Right ventricle myocardium superior (tissue), 1 donor: ENCODE data around the gene KCNF1. TPM values are rescaled to one million over a fixed set of nuclear protein-coding genes. Genes with fewer than 3 reads are reported as not detected.

Source experiments
- ATAC-seq: fragments of 200-7000 bp; cut with Tn5 transposase; one replicate; pipeline ENCODE4 v1.9.1; 2020; ENCODE audit warnings: mild to moderate bottlenecking; ENCODE audit not compliant: poor library complexity
- DNase-seq: peaks from one replicate; pipeline ENCODE4 v3.0.0-alpha.2; 2020
- intact Hi-C: fragments of 100-400 bp; cut with DNase I; formaldehyde crosslinking; loops from one replicate; pipeline ENCODE4 v1.11.2; 2022
- total RNA-seq: library from RNA; stranded (reverse); fragmentation: NEBNext Ultra II Directional; extraction: Animal tissue kit (Norgen Biotek cat#: 25700); gene quantifications from one replicate; pipeline ENCODE4 v1.2.1, GENCODE V29; 2021
- donor health status: DM: no; HTN: yes; CAD: no; lungs with severe emphysema.

The KCNF1 gene
- total RNA-seq, 1 donor from 2014 or later, result not detected

GRCh38 chr2:10879624-10880585 lies 31.8 kb upstream of the KCNF1 start:
- ATAC-seq (no peak), DNase-seq (no peak)
- intact Hi-C loops, result no loop called here

DNA sequence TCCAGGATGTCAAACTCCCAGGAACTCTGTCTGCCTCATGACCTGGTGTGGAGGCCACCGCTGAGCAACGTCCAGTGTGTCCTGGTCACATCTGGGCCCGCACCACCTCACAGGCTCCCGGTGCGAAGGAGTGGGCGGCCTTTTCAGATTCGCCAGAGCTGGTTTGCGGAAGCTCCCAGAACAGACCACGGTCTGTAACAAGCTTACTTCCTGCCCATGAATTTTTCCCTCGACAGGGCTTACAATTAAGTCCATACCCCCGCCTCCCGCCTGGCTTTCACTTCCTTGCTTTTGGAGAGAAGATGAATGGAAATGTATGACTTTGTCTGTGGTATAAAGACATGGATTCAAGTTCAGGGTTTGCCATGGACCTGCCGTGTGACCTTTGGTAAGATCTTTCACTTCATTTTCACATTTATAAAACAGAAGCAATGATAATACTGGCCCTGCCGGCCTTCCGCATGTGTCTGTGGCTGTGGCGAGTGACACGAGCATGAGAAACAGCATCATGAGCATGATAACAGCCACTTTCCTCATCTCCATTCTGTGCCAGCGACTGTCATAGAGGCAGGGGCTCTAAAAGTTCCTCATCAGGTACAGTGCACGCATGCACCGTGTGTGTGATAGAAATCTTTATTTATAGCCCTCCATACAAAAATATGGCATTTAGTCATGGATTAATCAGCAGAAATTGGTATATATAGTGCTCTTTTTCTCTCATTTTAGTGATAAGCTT lies 31.0 kb upstream of the KCNF1 start:
- DNase-seq (no peak), ATAC-seq (no peak)
- intact Hi-C loops, result no loop called here

GRCh38 chr2:10882568-10882967 lies 29.2 kb upstream of the KCNF1 start:
- DNase-seq, result no peak
- ATAC-seq, result no peak
- intact Hi-C loops, result no loop called here

- no peak for DNase-seq
- intact Hi-C loops, result no loop called here
- ATAC-seq, result no peak
Observed at GRCh38 chr2:10883066-10883465, 28.7 kb upstream of the KCNF1 start.

GRCh38 chr2:10883801-10884478 lies 27.8 kb upstream of the KCNF1 start:
- DNase-seq (no peak), ATAC-seq (peak; percentile 9)
- intact Hi-C loops, result no loop called here

DNA sequence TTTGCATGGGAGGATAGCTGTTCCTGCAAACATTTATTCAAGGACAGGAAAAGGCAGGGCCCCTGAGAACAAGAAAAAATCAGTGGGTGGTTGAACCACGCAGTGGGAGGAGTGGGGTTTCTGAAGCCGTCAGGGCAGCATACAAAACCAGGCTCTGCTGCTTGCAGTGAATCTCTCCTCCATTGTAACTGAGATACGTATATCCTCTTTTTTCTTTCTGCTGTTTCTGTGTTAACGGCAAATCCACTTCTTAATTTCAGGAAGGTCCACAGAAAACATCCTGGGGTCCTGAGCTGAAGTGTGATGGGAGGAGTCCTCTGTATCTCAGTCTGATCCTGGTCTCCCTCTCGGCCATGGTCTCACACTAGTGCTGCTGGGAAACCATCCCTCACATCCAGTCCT lies 27.2 kb upstream of the KCNF1 start:
- ATAC-seq (no peak), DNase-seq (no peak)
- intact Hi-C loops, result no loop called here

GRCh38 chr2:10885094-10885860 lies 26.5 kb upstream of the KCNF1 start:
- no peak for DNase-seq
- intact Hi-C loops, result no loop called here
- ATAC-seq, result no peak

GRCh38 chr2:10887476-10887875 lies 24.3 kb upstream of the KCNF1 start:
- no peak for ATAC-seq
- intact Hi-C loops, result no loop called here
- DNase-seq, result no peak

DNA sequence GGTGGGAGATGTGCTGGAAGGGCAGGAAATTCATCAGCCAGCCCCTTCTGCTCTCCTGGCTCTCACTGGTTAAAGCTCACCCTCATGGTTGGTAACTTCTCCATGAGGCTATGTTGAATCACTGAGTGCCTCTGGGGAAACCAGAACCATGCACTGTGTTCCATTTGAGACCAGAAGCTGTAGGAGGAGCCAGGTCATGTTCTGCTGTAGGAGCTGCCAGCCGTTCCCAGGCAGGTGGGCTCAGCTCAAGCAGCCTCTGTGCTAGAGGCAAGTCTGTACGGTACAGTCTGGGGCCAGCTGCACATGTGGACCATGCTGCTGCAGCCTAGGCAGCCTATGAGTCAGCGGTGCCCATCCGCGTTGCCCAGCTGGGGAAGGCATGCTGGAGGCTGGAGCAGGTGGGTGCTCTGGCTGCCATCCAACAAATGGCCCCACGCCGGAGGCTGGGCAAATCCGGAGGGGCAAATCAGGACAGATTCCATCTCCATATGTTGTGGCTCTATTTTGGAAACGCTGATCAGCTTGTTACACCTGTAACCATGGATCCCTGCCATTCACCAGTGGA lies 22.0 kb upstream of the KCNF1 start:
- intact Hi-C loops, result loop anchor here (10.0 kb wide), 1 partner anchor 235 kb away; no protein-coding TSS in a partner anchor
- DNase-seq, result no peak
- peak; percentile 38 for ATAC-seq

DNA sequence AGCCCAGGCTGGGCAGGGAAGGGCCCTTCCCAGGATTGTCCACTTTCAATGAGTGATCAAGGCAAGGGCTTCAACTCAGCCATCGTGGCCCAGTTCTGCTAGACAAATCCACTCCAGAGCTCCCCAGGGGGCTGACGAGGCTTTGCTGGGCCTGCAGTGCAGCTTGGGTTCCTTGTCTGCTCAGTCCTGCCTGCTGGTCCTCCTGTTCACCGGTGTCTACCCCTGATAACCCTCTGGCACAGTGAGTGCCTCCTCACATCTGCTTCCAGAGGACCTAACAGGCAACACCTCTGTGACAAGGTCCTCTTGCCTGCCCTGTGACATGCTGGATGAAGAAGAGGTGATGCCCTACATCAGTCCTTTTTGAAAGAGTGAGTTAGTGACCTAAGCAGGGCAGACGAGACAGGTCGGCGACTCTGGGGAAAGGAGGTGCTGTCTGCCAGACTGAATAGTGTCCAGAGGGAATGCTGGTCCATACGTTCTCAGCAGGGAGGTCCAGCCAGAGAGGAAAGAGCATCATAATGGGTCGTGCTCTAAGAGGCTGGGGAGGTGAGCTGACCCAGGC lies 20.9 kb upstream of the KCNF1 start:
- ATAC-seq, result peak; percentile 26
- DNase-seq, result no peak
- intact Hi-C loops, result loop anchor here (10.0 kb wide), 1 partner anchor 234 kb away; no protein-coding TSS in a partner anchor

DNA sequence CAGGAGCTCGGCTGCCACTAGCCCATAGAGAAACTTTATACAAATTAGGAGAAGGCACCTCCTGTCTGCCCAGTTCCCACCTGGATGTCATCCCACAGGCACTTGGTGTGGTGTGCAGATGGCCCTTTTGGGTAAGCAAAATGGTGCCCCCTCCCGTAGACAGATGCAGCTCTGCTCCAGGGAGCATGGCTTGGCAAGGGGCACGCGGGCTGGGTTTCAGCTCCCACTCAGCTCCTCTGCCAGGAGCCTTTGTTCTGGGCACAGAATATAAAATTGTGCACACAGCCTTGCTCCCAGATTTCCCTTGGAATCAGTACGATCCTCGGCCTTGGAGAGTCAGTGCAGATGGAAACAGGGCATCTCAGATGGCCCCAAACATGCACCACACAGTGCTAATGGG lies 20.3 kb upstream of the KCNF1 start:
- ATAC-seq, result no peak
- intact Hi-C loops, result loop anchor here (10.0 kb wide), 1 partner anchor 233 kb away; no protein-coding TSS in a partner anchor
- DNase-seq, result no peak

DNA sequence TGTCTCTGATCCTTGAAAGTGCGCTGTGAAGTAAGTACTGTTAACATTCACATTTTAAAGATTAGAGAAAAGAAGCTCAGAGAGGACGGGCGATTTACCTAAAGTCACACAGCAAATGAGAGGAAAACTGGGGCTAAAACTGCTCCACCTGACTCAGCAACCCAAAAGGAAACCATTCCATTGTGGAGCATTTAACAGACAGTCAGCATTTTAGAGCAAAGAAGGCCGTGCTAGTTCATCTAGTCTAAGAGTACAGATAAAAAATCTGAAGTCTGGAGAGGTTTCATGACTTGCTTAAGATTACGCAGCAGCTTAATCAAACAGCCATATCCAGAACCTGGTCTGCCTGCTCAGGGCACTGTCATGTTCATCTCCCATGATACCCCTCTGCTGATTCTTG lies 19.9 kb upstream of the KCNF1 start:
- ATAC-seq, result no peak
- no peak for DNase-seq
- intact Hi-C loops, result loop anchor here (10.0 kb wide), 1 partner anchor 233 kb away; no protein-coding TSS in a partner anchor

DNA sequence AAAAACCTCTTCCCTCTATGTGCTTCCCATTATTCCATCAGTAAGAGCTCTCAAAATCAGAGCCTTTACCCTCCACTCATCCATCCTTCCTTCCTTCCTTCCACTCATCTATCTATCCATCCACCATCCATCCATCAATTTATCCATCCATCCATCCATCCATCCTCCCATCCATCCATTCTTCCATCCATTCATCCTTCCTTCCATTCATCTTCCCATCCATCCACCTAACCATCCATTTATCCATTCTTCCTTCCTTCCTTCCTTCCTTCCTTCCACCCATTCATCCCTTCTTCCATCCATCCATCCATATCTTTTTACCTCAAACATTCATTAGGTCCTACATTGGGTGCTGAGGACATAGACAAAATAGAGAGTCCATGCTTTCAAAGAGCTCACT lies 19.4 kb upstream of the KCNF1 start:
- no peak for ATAC-seq
- intact Hi-C loops, result loop anchor here (10.0 kb wide), 1 partner anchor 232 kb away; no protein-coding TSS in a partner anchor
- no peak for DNase-seq

- intact Hi-C loops, result loop anchor here (10.0 kb wide), 1 partner anchor 232 kb away; no protein-coding TSS in a partner anchor
- ATAC-seq (no peak), DNase-seq (no peak)
Observed at GRCh38 chr2:10892796-10893350, 18.9 kb upstream of the KCNF1 start.

GRCh38 chr2:10894264-10894935 lies 17.3 kb upstream of the KCNF1 start:
- no peak for ATAC-seq
- intact Hi-C loops, result loop anchor here (10.0 kb wide), 1 partner anchor 230 kb away; no protein-coding TSS in a partner anchor
- DNase-seq, result no peak

- no peak for DNase-seq
- ATAC-seq, result no peak
- intact Hi-C loops, result loop anchor here (10.0 kb wide), 1 partner anchor 230 kb away; no protein-coding TSS in a partner anchor
Observed at GRCh38 chr2:10895231-10895630, 16.5 kb upstream of the KCNF1 start.

GRCh38 chr2:10897956-10898355 lies 13.8 kb upstream of the KCNF1 start:
- intact Hi-C loops, result loop anchor here (10.0 kb wide), 1 partner anchor 227 kb away; no protein-coding TSS in a partner anchor
- no peak for ATAC-seq
- no peak for DNase-seq
